Prostate gland (tissue), 2 donors: ENCODE results near the gene TRIM28. TPM values are rescaled to one million over a fixed set of nuclear protein-coding genes. Genes with fewer than 3 reads are reported as not detected.

Experiments
- DNase-seq: peaks from one replicate; pipeline ENCODE4 v3.0.0-alpha.2; 2019; ENCODE audit warnings: low spot score
- H3K27ac ChIP-seq, 2 donors: fragments of 200-600 bp; sonication (generic); 2 replicates each; pipeline ENCODE4 v1.5.1; 2017 to 2019
- H3K27me3 ChIP-seq: fragments of 200-600 bp; sonication (generic); replicated peaks from 2 replicates; pipeline ENCODE4 v1.5.1; 2019; ENCODE audit not compliant: insufficient read depth
- H3K36me3 ChIP-seq, 2 donors: fragments of 200-600 bp; sonication (generic); 1 replicate in 1 of 2; 2 replicates in 1 of 2; pipeline versions ENCODE4 v1.5.1 to v1.8.1; 2017 to 2019
- H3K4me1 ChIP-seq: fragments of 200-600 bp; sonication (generic); replicated peaks from 2 replicates; pipeline ENCODE4 v1.5.1; 2019
- H3K4me3 ChIP-seq, 2 donors: fragments of 200-600 bp; sonication (generic); 2 replicates each; pipeline ENCODE4 v1.5.1; 2017 to 2019
- H3K9me3 ChIP-seq: fragments of 200-600 bp; sonication (generic); 2 replicates; pipeline ENCODE4 v1.5.1; 2017
- POLR2A ChIP-seq: fragments of 450-650 bp; IDR thresholded peaks from one replicate; pipeline ENCODE4 v1.6.1; 2016; ENCODE audit warnings: antibody characterized with exemption, mild to moderate bottlenecking
- POLR2AphosphoS5 ChIP-seq: sonication (generic); formaldehyde crosslinking; IDR thresholded peaks from one replicate; pipeline ENCODE4 v1.6.1; 2017; ENCODE audit warnings: antibody characterized with exemption
- WGBS: methylation state at CpG from one replicate; pipeline ENCODE4 v1.1.5; 2018; 5-methylcytosine and 5-hydroxymethylcytosine counted together
- intact Hi-C: fragments of 100-400 bp; cut with DNase I; formaldehyde crosslinking; loops from one replicate; pipeline ENCODE4 v1.14.2; 2022
- total RNA-seq, 2 donors: library from RNA; depleted of rRNA; stranded (reverse); fragments of >200 nt; gene quantifications; one replicate each; pipeline ENCODE4 v1.1.0, GENCODE V29; 2016
- TF ChIP-seq, protein P1 (sequence below), 4 experiments: fragments of 200-600 bp in 2 of 4; fragments of 450-650 bp in 2 of 4; sonication (generic) in 2 of 4; IDR thresholded peaks; 1 replicate in 3 of 4; 2 replicates in 1 of 4; pipeline ENCODE4 v1.5.1; 2016 to 2019; ENCODE audit warnings: antibody characterized with exemption in 4 of 4, mild to moderate bottlenecking in 2 of 4, moderate library complexity in 2 of 4

TRIM28 gene
- total RNA-seq, 2 donors from 2014 or later, result 237 to 374 TPM

DNA sequence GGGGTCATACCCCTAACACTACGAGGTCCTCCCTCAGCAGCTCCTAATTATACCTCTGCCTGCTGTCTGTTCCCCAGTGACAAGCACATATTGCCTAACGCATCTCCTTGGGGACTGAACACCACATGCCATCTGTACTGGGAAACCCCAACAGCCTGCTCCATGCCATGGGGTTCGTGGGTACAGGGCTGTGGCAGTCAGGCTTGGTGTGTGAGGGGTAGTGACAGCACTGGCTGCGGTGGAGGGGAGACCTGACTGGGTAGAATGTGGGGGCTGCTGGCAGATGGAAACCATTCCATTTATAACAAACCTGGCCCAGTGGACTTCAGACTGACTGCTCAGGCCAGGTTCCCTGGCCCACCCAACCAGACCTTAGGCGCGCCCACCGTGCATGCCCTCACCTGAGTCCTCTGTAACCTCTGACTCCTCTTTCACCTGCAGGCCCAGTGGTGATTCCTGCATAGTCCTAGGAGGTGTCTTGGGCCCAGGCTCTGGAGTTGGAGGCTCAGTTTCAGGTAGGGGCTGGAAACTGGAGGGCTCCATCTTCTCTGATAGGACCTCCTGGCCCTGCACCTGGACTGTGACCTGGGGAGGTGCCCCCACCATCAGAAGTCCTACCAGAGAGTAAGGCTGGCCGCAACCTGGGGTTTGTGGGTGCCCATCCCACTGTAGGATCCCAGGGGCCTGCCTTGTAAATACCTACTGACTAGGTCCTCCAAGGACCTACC, 26.2 kb downstream of the TRIM28 start:
- 89% methylated on average over 8 of the region's 8 CpGs for WGBS
- Histone ChIP-seq H3K9me3 (no peaks in the 10 kb centered on the region), H3K4me3 (no peak overlapping the region), H3K27me3 (no peaks in the 10 kb centered on the region), H3K27ac (no peak overlapping the region), H3K4me1 (peaks cover 7% of the 10 kb centered on the region), H3K36me3 (no peaks in the 10 kb centered on the region)
- intact Hi-C loops, result no loop called here
- no peak for DNase-seq
- no peak for TF ChIP-seq POLR2AphosphoS5
- no peak for TF ChIP-seq POLR2A
- TF ChIP-seq, protein P1, sequence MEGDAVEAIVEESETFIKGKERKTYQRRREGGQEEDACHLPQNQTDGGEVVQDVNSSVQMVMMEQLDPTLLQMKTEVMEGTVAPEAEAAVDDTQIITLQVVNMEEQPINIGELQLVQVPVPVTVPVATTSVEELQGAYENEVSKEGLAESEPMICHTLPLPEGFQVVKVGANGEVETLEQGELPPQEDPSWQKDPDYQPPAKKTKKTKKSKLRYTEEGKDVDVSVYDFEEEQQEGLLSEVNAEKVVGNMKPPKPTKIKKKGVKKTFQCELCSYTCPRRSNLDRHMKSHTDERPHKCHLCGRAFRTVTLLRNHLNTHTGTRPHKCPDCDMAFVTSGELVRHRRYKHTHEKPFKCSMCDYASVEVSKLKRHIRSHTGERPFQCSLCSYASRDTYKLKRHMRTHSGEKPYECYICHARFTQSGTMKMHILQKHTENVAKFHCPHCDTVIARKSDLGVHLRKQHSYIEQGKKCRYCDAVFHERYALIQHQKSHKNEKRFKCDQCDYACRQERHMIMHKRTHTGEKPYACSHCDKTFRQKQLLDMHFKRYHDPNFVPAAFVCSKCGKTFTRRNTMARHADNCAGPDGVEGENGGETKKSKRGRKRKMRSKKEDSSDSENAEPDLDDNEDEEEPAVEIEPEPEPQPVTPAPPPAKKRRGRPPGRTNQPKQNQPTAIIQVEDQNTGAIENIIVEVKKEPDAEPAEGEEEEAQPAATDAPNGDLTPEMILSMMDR (IDR thresholded peaks at IDR 0.05), result no peak

DNA sequence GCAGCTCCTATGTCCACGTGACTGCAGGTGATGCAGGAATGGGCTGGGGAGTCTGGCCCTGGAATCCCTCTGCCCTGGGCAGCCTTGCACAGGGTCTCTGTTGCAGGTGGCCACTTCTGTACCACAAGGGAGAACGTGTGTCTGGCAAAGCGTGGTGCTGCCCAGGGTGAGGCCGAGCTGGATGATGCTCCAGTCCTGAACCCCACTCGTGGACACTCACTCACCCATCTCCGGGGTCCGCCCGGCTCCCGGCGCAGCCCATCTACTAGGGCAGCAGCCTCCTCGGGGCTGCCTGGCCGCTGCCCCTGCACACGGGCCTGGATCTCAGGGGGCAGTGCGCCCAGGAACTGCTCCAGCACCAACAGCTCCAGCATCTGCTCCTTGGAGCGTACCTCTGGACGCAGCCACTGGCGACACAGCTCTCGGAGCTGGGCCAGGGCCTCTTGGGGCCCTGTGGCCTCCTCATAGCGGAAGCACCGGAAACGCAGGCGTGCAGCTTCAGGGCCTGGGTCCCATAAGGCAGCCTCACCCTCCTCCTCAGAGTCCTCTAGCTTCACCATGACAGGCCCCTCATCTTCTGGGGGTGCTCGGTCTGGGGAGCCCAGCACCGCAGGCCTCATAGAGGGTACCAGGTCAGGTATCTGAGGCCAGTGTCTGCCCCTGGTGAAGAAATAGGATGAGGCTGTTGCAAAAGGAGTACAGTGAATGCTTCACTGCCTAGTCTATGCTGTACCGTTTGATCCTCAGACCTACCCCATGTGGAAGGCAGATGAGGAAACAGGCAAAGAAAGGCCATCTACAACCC, 27.1 kb downstream of the TRIM28 start:
- no peaks in the 10 kb centered on the region for H3K36me3 ChIP-seq
- 91% methylated on average over 20 of the region's 25 CpGs for WGBS
- H3K27me3 ChIP-seq, result no peaks in the 10 kb centered on the region

DNA sequence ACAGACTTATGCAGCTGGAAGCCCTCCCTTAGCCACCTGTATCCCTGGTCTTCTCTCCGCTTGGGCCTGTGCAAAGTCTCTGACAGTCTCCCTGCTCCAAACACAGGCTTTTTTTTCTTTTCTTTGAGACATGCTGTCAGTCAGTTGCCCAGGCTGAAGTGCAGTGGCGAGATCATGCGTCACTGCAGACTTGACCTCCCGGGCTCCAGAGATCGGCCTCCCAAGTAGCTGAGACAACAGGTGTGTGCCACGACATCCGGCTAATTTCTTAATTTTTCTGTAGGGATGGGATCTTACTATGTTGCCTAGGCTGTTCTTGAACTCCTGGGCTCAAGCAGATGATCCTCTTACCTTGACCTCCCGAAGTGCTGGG, 27.7 kb downstream of the TRIM28 start:
- Histone ChIP-seq H3K27me3 (no peaks in the 10 kb centered on the region), H3K27ac (no peak overlapping the region), H3K36me3 (no peaks in the 10 kb centered on the region), H3K4me1 (peaks cover 7% of the 10 kb centered on the region), H3K9me3 (no peaks in the 10 kb centered on the region), H3K4me3 (no peak overlapping the region)
- intact Hi-C loops, result no loop called here
- WGBS, result 99% methylated on average over 8 of the region's 8 CpGs
- DNase-seq, result no peak
- TF ChIP-seq POLR2AphosphoS5 (no peak), POLR2A (no peak)
- TF ChIP-seq, protein P1 (IDR thresholded peaks at IDR 0.05), result no peak

More for the DNA sequence above, 27.1 kb downstream of the TRIM28 start:
- TF ChIP-seq POLR2AphosphoS5 (no peak), POLR2A (no peak)
- no peak for DNase-seq
- intact Hi-C loops, result no loop called here
- peaks cover 7% of the 10 kb centered on the region for H3K4me1 ChIP-seq
- no peak overlapping the region for H3K4me3 ChIP-seq
- no peaks in the 10 kb centered on the region for H3K9me3 ChIP-seq
- no peak overlapping the region for H3K27ac ChIP-seq

DNA sequence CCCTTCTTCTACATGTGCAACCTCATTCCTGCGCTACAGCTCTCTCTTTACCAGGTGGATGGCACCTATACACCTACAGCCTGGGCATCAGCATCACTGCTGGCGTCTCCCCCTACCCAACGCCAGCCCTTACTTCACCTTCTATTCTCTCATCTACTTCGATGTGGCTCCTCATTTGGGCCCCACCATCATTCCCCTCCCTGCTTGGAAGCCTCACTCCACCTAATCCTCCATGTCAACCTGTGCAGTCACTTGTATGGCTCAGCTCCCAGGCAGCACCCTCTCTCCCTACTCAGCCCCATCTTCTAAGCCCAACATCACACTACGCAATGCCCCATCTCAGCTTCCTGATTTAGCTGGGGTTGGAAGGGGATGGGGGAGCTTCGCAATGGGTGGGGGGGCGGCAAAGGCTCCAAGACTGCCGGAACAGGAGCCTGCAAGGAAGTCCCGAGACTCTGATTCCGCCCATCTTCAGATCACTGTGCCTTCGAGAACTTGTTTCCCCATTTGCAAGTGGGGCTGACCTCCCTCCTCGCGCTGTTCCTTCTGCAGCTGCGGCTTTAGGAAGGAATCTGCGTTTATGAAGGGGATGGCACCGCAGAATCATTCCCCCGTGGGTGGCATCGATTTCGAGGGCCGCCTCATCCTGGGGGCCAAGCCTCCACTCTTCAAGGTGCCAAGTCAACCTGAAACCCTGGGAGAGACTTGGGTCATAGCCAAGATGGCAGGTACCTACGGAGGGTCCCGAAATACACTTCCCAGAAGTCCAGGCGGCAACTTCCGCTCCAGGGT, 28.4 kb downstream of the TRIM28 start:
- intact Hi-C loops, result loop anchor here (2.0 kb wide), 1 partner anchor 13 kb away; the partner anchor contains the start of gene UBE2M
- H3K27ac ChIP-seq, result peak overlapping the region; percentile 97 to 100
- TF ChIP-seq, protein P1 (IDR thresholded peaks at IDR 0.05), result no peak
- TF ChIP-seq POLR2AphosphoS5, result peak; percentile 78
- no peak for TF ChIP-seq POLR2A
- 41% methylated on average over 24 of the region's 24 CpGs for WGBS
- peak overlapping the region; percentile 47 to 75 for H3K4me3 ChIP-seq
- no peak for DNase-seq
- H3K9me3 ChIP-seq, result no peaks in the 10 kb centered on the region
- peaks cover 7% of the 10 kb centered on the region for H3K4me1 ChIP-seq
- no peaks in the 10 kb centered on the region for H3K36me3 ChIP-seq
- no peaks in the 10 kb centered on the region for H3K27me3 ChIP-seq
